ENCODE measurements around the gene SLC9A1.

SLC9A1 gene

DNA sequence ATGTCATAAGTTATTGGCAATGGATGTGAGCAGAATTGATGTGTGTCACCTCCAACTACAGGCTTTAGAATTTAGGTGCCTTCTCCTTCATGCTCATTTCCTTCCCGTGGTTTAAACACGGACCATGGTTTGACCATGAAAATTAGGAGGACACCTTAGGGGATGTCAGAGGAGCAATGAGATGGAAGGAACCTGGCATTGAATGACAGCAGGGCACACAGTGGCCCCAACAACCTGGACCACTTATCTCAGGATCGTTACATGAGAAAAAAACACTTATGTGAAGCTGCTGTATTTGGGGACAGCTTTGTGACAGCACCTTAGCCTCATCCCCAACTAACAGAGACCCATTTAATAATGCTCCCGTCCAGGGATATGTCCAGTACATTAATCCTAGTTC is 70.8 kb downstream of the SLC9A1 start:
- Histone ChIP-seq H3K4me3 (no peak overlapping the region), H3K27ac (no peak overlapping the region)
- TF ChIP-seq, protein P1, sequence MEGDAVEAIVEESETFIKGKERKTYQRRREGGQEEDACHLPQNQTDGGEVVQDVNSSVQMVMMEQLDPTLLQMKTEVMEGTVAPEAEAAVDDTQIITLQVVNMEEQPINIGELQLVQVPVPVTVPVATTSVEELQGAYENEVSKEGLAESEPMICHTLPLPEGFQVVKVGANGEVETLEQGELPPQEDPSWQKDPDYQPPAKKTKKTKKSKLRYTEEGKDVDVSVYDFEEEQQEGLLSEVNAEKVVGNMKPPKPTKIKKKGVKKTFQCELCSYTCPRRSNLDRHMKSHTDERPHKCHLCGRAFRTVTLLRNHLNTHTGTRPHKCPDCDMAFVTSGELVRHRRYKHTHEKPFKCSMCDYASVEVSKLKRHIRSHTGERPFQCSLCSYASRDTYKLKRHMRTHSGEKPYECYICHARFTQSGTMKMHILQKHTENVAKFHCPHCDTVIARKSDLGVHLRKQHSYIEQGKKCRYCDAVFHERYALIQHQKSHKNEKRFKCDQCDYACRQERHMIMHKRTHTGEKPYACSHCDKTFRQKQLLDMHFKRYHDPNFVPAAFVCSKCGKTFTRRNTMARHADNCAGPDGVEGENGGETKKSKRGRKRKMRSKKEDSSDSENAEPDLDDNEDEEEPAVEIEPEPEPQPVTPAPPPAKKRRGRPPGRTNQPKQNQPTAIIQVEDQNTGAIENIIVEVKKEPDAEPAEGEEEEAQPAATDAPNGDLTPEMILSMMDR (IDR thresholded peaks at IDR 0.05): no peak
- no peak for DNase-seq (ENCODE audit: low spot score)

DNA sequence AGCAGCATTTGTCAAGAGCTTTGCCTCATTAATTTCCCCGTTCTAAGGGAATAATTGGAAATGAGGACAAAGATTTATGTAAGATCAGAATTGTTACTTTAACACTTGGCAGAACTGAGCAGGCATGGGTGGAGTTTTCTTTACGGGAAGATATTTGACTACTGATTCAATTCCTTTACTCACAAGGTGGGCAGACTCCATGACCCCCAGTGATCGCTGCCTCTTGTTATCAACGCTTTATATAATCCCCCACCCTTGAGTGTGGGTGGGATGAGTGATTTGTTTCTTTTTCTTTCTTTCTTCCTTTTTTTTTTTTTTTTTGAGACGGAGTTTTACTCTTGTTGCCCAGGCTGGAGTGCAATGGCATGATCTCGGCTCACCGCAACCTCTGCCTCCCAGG is 77.0 kb downstream of the SLC9A1 start:
- no peak for DNase-seq (ENCODE audit: low spot score)

DNA sequence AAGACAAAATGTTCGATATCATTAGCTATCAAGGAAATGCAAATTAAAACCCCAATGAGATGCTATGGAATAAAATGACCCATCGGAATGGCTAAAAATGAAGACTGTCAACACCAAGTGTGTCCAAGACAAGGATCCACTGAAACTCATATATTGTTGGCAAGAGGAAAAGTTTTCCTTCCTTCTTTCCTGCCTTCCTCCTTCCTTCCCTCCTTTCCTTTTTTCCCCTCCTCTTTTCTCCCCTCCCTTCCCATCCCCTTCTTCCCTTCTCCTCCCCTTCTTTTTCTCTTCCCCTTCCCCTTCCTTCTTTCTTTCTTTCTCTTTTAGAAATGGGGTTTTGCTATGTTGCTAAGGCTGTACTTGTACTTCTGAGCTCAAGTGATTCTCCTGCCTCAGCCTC is 78.1 kb downstream of the SLC9A1 start:
- no peak overlapping the region for H3K4me3 ChIP-seq
- DNase-seq (ENCODE audit: low spot score): no peak
- TF ChIP-seq, protein P1 (IDR thresholded peaks at IDR 0.05): no peak
- no peak overlapping the region for H3K27ac ChIP-seq

More for the DNA sequence above, 77.0 kb downstream of the SLC9A1 start:
- H3K27ac ChIP-seq: no peak overlapping the region
- TF ChIP-seq, protein P1 (IDR thresholded peaks at IDR 0.05): no peak
- H3K4me3 ChIP-seq: no peak overlapping the region

DNA sequence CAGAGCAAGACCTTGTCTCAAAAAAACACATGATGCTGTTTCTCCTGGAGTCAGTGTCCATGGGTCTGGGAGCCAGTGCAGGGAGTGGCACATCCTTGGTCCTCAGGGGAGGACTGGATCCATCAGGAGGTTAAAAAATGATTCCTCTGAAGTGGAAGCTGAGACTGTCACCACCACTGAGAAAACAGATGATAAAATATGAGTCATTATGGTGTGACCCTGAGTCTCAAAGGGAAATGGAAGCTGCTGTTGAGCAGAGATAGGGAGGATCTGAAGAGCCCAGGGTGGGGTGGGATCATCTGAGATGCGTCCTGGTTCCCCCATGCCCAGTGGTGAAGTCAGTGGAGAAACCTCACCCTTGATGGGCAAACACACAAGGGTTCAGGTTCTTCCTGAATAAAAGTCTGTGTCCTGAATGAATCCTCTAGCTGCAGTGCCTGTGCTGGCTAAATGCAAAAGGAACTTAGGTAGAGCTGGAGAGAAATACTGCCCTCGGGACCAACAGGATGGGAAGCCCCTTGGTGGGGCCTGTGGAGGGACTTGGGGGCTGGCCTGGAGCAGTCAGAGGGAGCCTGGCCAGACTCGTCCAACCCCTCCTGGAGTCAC is 80.6 kb downstream of the SLC9A1 start:
- no peak overlapping the region for H3K4me3 ChIP-seq
- no peak overlapping the region for H3K27ac ChIP-seq
- TF ChIP-seq, protein P1 (IDR thresholded peaks at IDR 0.05): no peak
- DNase-seq (ENCODE audit: low spot score): no peak

DNA sequence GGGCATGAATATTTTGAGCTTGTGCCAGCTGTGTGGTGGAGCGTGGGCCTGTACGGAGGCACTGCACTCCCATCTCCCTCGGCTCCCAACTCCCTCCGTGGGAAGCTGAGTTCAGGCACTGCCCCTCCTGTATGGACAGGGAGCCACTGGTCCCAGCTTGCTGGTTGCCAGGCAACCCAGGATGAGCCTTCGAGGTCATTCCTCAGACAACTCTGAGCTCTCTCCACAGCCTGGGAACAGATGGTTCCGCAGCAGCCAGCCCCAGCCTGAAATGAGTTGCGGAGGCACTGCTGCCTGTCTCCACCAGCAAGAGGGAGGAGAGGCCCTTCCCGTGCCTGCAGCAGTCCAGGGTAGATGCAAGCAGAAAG is 83.9 kb downstream of the SLC9A1 start:
- H3K4me3 ChIP-seq: no peak overlapping the region
- no peak for DNase-seq (ENCODE audit: low spot score)
- TF ChIP-seq, protein P1 (IDR thresholded peaks at IDR 0.05): no peak
- H3K27ac ChIP-seq: no peak overlapping the region

DNA sequence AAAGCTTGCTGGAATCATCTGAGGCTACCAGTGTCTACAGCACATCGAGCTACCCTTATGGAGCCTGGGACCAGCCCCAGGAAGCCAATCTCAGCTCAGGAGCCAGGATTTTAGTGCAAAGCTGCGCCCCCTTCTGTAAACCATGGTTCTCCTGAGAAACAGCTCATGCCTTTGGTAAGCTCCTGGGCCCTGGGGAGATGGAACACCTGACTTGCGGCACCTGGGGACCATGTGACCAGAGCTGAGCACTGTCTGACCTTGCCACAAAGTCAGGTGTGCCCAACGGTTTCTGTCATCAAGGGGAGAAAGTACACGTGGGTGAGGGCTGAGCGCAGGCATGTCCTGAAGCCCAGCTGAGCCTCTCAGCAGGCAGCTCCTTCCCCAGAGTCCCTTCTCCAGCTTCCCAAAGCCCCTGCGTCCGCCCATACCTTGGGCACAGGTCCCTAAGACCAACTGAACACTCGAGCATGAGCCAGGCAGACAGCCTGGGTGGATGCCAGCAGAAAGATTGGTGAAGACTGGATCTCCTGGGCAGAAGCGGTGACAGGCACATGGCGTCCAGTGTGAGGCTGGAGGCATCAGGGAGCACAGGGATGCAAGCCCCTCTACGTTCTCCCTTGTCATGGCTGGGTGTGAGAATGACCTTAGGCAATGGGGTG is 84.4 kb downstream of the SLC9A1 start:
- TF ChIP-seq, protein P1 (IDR thresholded peaks at IDR 0.05): no peak
- no peak overlapping the region for H3K27ac ChIP-seq

DNA sequence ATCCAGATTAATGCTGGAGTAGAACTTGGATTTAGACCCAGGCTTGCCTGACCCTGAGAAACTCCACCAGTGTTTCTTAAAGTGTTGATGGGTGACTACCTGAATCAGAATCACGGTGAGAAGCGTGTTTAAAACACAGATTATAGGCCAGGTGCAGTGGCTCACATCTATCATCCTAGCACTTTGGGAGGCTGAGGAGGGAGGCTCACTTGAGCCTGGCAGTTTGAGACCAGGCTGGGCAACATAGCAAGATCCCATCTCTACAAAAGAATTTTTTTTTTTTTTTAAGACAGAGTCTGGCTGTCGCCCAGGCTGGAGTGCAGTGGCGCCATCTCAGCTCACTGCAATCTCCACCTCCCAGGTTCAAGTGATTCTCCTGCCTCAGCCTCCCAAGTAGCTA is 86.0 kb downstream of the SLC9A1 start:
- TF ChIP-seq, protein P1 (IDR thresholded peaks at IDR 0.05): no peak
- DNase-seq (ENCODE audit: low spot score): no peak

More for the DNA sequence above, 84.4 kb downstream of the SLC9A1 start:
- DNase-seq (ENCODE audit: low spot score): no peak
- no peak overlapping the region for H3K4me3 ChIP-seq

More for the DNA sequence above, 86.0 kb downstream of the SLC9A1 start:
- no peak overlapping the region for H3K27ac ChIP-seq
- no peak overlapping the region for H3K4me3 ChIP-seq
